K562 (cell line): ENCODE results near the gene KATNAL2. TPM values are rescaled to one million over a fixed set of nuclear protein-coding genes. Genes with fewer than 3 reads are reported as not detected.

Experiments
- CHD7 ChIP-seq: fragments of 200-600 bp; sonication (generic); IDR thresholded peaks from one replicate; pipeline ENCODE4 v1.6.1; 2012; ENCODE audit warnings: mild to moderate bottlenecking, low read depth, low read length, inconsistent platforms
- HDAC2 ChIP-seq: fragments of 450-650 bp; IDR thresholded peaks from 2 replicates; pipeline ENCODE4 v1.6.1; 2016; ENCODE audit warnings: mild to moderate bottlenecking
- MAX ChIP-seq: sonication (generic); formaldehyde crosslinking; IDR thresholded peaks from 2 replicates; pipeline ENCODE4 v1.9.0; 2022; ENCODE audit warnings: mild to moderate bottlenecking, missing genetic modification reagents
- MCM5 ChIP-seq: fragments of 450-650 bp; IDR thresholded peaks from 2 replicates; pipeline ENCODE4 v1.6.1; 2016; ENCODE audit warnings: low read depth
- NFATC3 ChIP-seq: fragments of 450-650 bp; IDR thresholded peaks from 2 replicates; pipeline ENCODE4 v1.6.1; 2017; ENCODE audit warnings: mild to moderate bottlenecking
- PATZ1 ChIP-seq: fragments of 250-450 bp; sonication (Bioruptor Pico); IDR thresholded peaks from 2 replicates; pipeline ENCODE4 v1.5.0; 2020; ENCODE audit warnings: mild to moderate bottlenecking, borderline replicate concordance
- SNIP1 ChIP-seq: fragments of 450-650 bp; IDR thresholded peaks from 2 replicates; pipeline ENCODE4 v1.7.1; 2017; ENCODE audit warnings: low read depth, mild to moderate bottlenecking
- ZFP30 ChIP-seq: fragments of 250-450 bp; sonication (Bioruptor Pico); IDR thresholded peaks from 2 replicates; pipeline ENCODE4 v1.8.0; 2022; ENCODE audit warnings: moderate library complexity, mild to moderate bottlenecking, inconsistent platforms, borderline replicate concordance
- ZNF184 ChIP-seq: sonication (generic); formaldehyde crosslinking; IDR thresholded peaks from 2 replicates; pipeline ENCODE4 v1.5.0; 2020; ENCODE audit warnings: missing genetic modification reagents
- ZNF592 ChIP-seq: fragments of 450-650 bp; IDR thresholded peaks from 2 replicates; pipeline ENCODE4 v1.6.1; 2017; ENCODE audit warnings: antibody characterized with exemption, mild to moderate bottlenecking
- polyA plus RNA-seq, 8 experiments: library from polyadenylated mRNA; depleted of rRNA in 4 of 8; stranded (reverse) in 5 of 8; unstranded in 3 of 8; fragments of >200 nt; fragmentation: Nextera tagmentation in 2 of 8; fragmentation: Illumina TruSeq in 1 of 8; extraction: Ambion mirVana in 2 of 8; extraction: Trizol in 1 of 8; gene quantifications; 2 replicates each; pipeline versions ENCODE4 v1.2.1 to v1.2.3, GENCODE V29; 2011 to 2014; ENCODE audit warnings: inconsistent platforms in 1 of 8, missing spikeins in 1 of 8
- total RNA-seq, 7 experiments: library from RNA; depleted of rRNA in 6 of 7; stranded (reverse); fragments of >200 nt in 6 of 7; fragmentation: Illumina TruSeq in 2 of 7; extraction: Trizol in 2 of 7; gene quantifications; 2 replicates each; pipeline versions ENCODE4 v1.2.1 to v1.2.3, GENCODE V29; 2011 to 2021; ENCODE audit warnings: low replicate concordance in 1 of 7

KATNAL2 gene
- total and polyA plus RNA-seq, 9 of the 15 experiments (the other 6 are each of a cell fraction or from before 2014, with no cell fraction given), result 0.08 to 1.2 (median 0.48) TPM

GRCh38 chr18:46917108-46917802, at the start of gene KATNAL2, which contains the start of gene PIAS2 (continued):
- TF ChIP-seq ZNF592 (no peak), NFATC3 (no peak), MAX (CRISPR knock-in tag) (no peak), HDAC2 (no peak), MCM5 (no peak), PATZ1 (no peak), ZNF184 (no peak), CHD7 (no peak), SNIP1 (no peak), ZFP30 (CRISPR knock-in tag) (no peak)
